ENCODE measurements around the gene FAAH.
"Not testable (repeated sequence)": the region's sequence is repeated elsewhere in the genome, so short reads cannot be mapped to it uniquely, and the experiment has no call there.

Gene FAAH

GRCh38 chr1:46394108-46394871, at the start of gene FAAH:
Gene FAAH (plus strand): TSS chr1:46394317. CDS start chr1:46394349, 32 bp downstream.
- peak; percentile 14 for DNase-seq

- DNase-seq: no peak
Observed at GRCh38 chr1:46344481-46344880, 49.6 kb upstream of the FAAH start.

GRCh38 chr1:46345281-46345680, 48.8 kb upstream of the FAAH start:
- DNase-seq: no peak

- no peak for DNase-seq
Observed at GRCh38 chr1:46352363-46352762, 41.8 kb upstream of the FAAH start.

- not testable (repeated sequence) for DNase-seq
Observed at GRCh38 chr1:46355920-46356319, 38.2 kb upstream of the FAAH start.

- no peak for DNase-seq
Observed at GRCh38 chr1:46362158-46362557, 32.0 kb upstream of the FAAH start.

- DNase-seq: no peak
Observed at GRCh38 chr1:46363121-46363520, 31.0 kb upstream of the FAAH start.

- DNase-seq: no peak
Observed at GRCh38 chr1:46364612-46365011, 29.5 kb upstream of the FAAH start.

GRCh38 chr1:46365796-46366195, 28.3 kb upstream of the FAAH start:
- not testable (repeated sequence) for DNase-seq

GRCh38 chr1:46367072-46367471, 27.0 kb upstream of the FAAH start:
- DNase-seq: no peak

- DNase-seq: not testable (repeated sequence)
Observed at GRCh38 chr1:46367701-46368100, 26.4 kb upstream of the FAAH start.

GRCh38 chr1:46368791-46369190, 25.3 kb upstream of the FAAH start:
- DNase-seq: no peak

- no peak for DNase-seq
Observed at GRCh38 chr1:46369542-46370213, 24.4 kb upstream of the FAAH start.

GRCh38 chr1:46370214-46370633, 23.9 kb upstream of the FAAH start:
- peak; percentile 3 for DNase-seq

GRCh38 chr1:46372431-46372830, 21.7 kb upstream of the FAAH start:
- no peak for DNase-seq

- no peak for DNase-seq
Observed at GRCh38 chr1:46379996-46380395, 14.1 kb upstream of the FAAH start.

- DNase-seq: no peak
Observed at GRCh38 chr1:46380508-46380907, 13.6 kb upstream of the FAAH start.

- DNase-seq: no peak
Observed at GRCh38 chr1:46393510-46393909, 607 bp upstream of the FAAH start.

- DNase-seq: no peak
Observed at GRCh38 chr1:46394872-46395465, 852 bp downstream of the FAAH start.

- no peak for DNase-seq
Observed at GRCh38 chr1:46396441-46397398, 2.6 kb downstream of the FAAH start.

GRCh38 chr1:46399307-46399706, 5.2 kb downstream of the FAAH start:
- no peak for DNase-seq

GRCh38 chr1:46400421-46400820, 6.3 kb downstream of the FAAH start:
- no peak for DNase-seq
